IMR-90 (cell line): ENCODE results near the gene UNC93B1. TPM values are rescaled to one million over a fixed set of nuclear protein-coding genes. Genes with fewer than 3 reads are reported as not detected.

ENCODE experiments used
- ATAC-seq: fragments of 200-7000 bp; cut with Tn5 transposase; 2 replicates; pipeline ENCODE4 v1.9.1; 2020; ENCODE audit warnings: low read depth, mild to moderate bottlenecking, moderate library complexity
- BruUV-seq: library from RNA; stranded (reverse); fragments of 400-500 nt; replicated peaks from 2 replicates; lab custom pipeline; 2021; lab: Mats Ljungman, UMichigan
- CTCF ChIA-PET: fragments of 300-600 bp; formaldehyde crosslinking; extraction: SDS; loops from one replicate; lab custom pipeline; 2021; ENCODE audit warnings: antibody characterized with exemption; lab: Yijun Ruan, JAX
- POLR2A ChIA-PET: fragments of 300-600 bp; sonication (Branson Sonifier 250); formaldehyde crosslinking; loops from one replicate; lab custom pipeline; 2022; ENCODE audit warnings: antibody characterized with exemption; ENCODE audit not compliant: unreplicated experiment; lab: Charles Lee
- DNase-seq: peaks from one replicate; pipeline ENCODE4 v3.0.0; 2013
- H2AFZ ChIP-seq: replicated peaks from 2 replicates; pipeline ENCODE3; 2013; ENCODE audit warnings: low read length, mild to moderate bottlenecking; ENCODE audit not compliant: poor library complexity
- H2AK5ac ChIP-seq: 2 replicates; pipeline ENCODE4 v1.6.1; 2013; ENCODE audit warnings: low read depth, low read length, inconsistent platforms
- H2AK9ac ChIP-seq: replicated peaks from 2 replicates; pipeline ENCODE3; 2013; ENCODE audit warnings: mild to moderate bottlenecking, low read depth, low read length, moderate library complexity; ENCODE audit not compliant: poor library complexity
- H2BK120ac ChIP-seq: 2 replicates; pipeline ENCODE4 v1.6.1; 2013; ENCODE audit warnings: low read depth, low read length, inconsistent platforms
- H2BK15ac ChIP-seq: 3 replicates; pipeline ENCODE4 v1.6.1; 2013; ENCODE audit warnings: low read depth, low read length, inconsistent platforms
- H2BK20ac ChIP-seq: 2 replicates; pipeline ENCODE4 v1.6.1; 2013; ENCODE audit warnings: low read depth, mild to moderate bottlenecking, inconsistent platforms, low read length, moderate library complexity
- H2BK5ac ChIP-seq: 2 replicates; pipeline ENCODE4 v1.6.1; 2013; ENCODE audit warnings: mild to moderate bottlenecking, low read depth, low read length, inconsistent platforms; ENCODE audit not compliant: poor library complexity, severe bottlenecking
- H3K14ac ChIP-seq: replicated peaks from 2 replicates; pipeline ENCODE4 v1.6.1; 2013; ENCODE audit warnings: low read depth, low read length, inconsistent platforms
- H3K18ac ChIP-seq: 2 replicates; pipeline ENCODE4 v1.6.1; 2013; ENCODE audit warnings: low read depth, low read length, control low read depth
- H3K23ac ChIP-seq: 2 replicates; pipeline ENCODE4 v1.6.1; 2013; ENCODE audit warnings: low read depth, low read length, inconsistent platforms
- H3K27ac ChIP-seq: 2 replicates; pipeline ENCODE4 v1.5.1; 2013; ENCODE audit warnings: mild to moderate bottlenecking, control low read depth, low read length; ENCODE audit not compliant: insufficient read depth
- H3K27me3 ChIP-seq: 2 replicates; pipeline ENCODE4 v1.6.1; 2013; ENCODE audit warnings: low read length; ENCODE audit not compliant: control insufficient read depth, insufficient read depth
- H3K36me3 ChIP-seq: 2 replicates; pipeline ENCODE4 v1.6.1; 2013; ENCODE audit warnings: low read length, mixed read lengths; ENCODE audit not compliant: control insufficient read depth, insufficient read depth
- H3K4ac ChIP-seq: 2 replicates; pipeline ENCODE4 v1.6.1; 2013; ENCODE audit warnings: low read depth, low read length, inconsistent platforms
- H3K4me1 ChIP-seq: 2 replicates; pipeline ENCODE4 v1.6.1; 2013; ENCODE audit warnings: low read length, mixed read lengths; ENCODE audit not compliant: control insufficient read depth, insufficient read depth
- H3K4me2 ChIP-seq: 2 replicates; pipeline ENCODE4 v1.6.1; 2013; ENCODE audit warnings: low read depth, mild to moderate bottlenecking, control low read depth, low read length, moderate library complexity
- H3K4me3 ChIP-seq: 2 replicates; pipeline ENCODE4 v1.5.1; 2013; ENCODE audit warnings: low read depth, mild to moderate bottlenecking, control low read depth, low read length, moderate library complexity; ENCODE audit not compliant: insufficient read depth
- H3K56ac ChIP-seq: 2 replicates; pipeline ENCODE4 v1.6.1; 2013; ENCODE audit warnings: low read length, inconsistent platforms; ENCODE audit not compliant: insufficient read depth; ENCODE audit errors: extremely low read depth
- H3K79me1 ChIP-seq, 2 experiments: 2 replicates each; pipeline ENCODE4 v1.6.1; 2013; ENCODE audit warnings: low read length in 2 of 2, inconsistent platforms in 1 of 2, low read depth in 1 of 2
- H3K9ac ChIP-seq: 2 replicates; pipeline ENCODE4 v1.6.1; 2013; ENCODE audit warnings: low read depth, low read length, control low read depth
- H3K9me1 ChIP-seq: 2 replicates; pipeline ENCODE4 v1.6.1; 2013; ENCODE audit warnings: low read length, inconsistent platforms; ENCODE audit not compliant: insufficient read depth
- H3K9me3 ChIP-seq: 2 replicates; pipeline ENCODE4 v1.6.1; 2013; ENCODE audit warnings: low read length; ENCODE audit not compliant: control insufficient read depth, insufficient read depth
- H4K20me1 ChIP-seq: 2 replicates; pipeline ENCODE4 v1.6.1; 2013; ENCODE audit warnings: low read length, inconsistent platforms; ENCODE audit not compliant: insufficient read depth
- H4K5ac ChIP-seq: 2 replicates; pipeline ENCODE4 v1.6.1; 2013; ENCODE audit warnings: mild to moderate bottlenecking, low read depth, low read length, control low read depth
- H4K8ac ChIP-seq, 2 experiments: 2 replicates each; pipeline ENCODE4 v1.6.1; 2013; ENCODE audit warnings: low read depth in 2 of 2, low read length in 2 of 2, control low read depth in 1 of 2, inconsistent platforms in 1 of 2
- H4K91ac ChIP-seq: 2 replicates; pipeline ENCODE4 v1.6.1; 2013; ENCODE audit warnings: low read depth, low read length, inconsistent platforms; ENCODE audit not compliant: insufficient read depth
- BHLHE40 ChIP-seq: fragments of 150-350 bp; IDR thresholded peaks from 2 replicates; pipeline ENCODE4 v1.6.1; 2016; ENCODE audit warnings: mild to moderate bottlenecking, low read depth, low read length
- CEBPB ChIP-seq: IDR thresholded peaks from 2 replicates; pipeline ENCODE4 v1.6.1; 2012; ENCODE audit warnings: low read depth, low read length, improper control_type of control experiment
- CHD1 ChIP-seq: IDR thresholded peaks from 2 replicates; pipeline ENCODE4 v1.6.1; 2012; ENCODE audit warnings: low read depth, low read length, improper control_type of control experiment
- CTCF ChIP-seq: conservative IDR thresholded peaks from 2 replicates; pipeline ENCODE4 v1.5.1; 2012; ENCODE audit warnings: mild to moderate bottlenecking, low read depth, low read length, improper control_type of control experiment
- FOS ChIP-seq: fragments of 150-350 bp; IDR thresholded peaks from 2 replicates; pipeline ENCODE4 v1.6.1; 2016; ENCODE audit warnings: low read depth, low read length
- MAFK ChIP-seq: IDR thresholded peaks from 2 replicates; pipeline ENCODE4 v1.6.1; 2012; ENCODE audit warnings: low read depth, low read length, improper control_type of control experiment
- MAZ ChIP-seq: IDR thresholded peaks from 2 replicates; pipeline ENCODE4 v1.6.1; 2012; ENCODE audit warnings: low read depth, mild to moderate bottlenecking, low read length, improper control_type of control experiment, moderate library complexity, borderline replicate concordance
- MXI1 ChIP-seq: IDR thresholded peaks from 2 replicates; pipeline ENCODE4 v1.6.1; 2012; ENCODE audit warnings: low read depth, mild to moderate bottlenecking, low read length, moderate library complexity, borderline replicate concordance
- NFE2L2 ChIP-seq: fragments of 150-350 bp; IDR thresholded peaks from 2 replicates; pipeline ENCODE4 v1.6.1; 2016; ENCODE audit warnings: low read depth, mild to moderate bottlenecking, low read length
- POLR2A ChIP-seq: IDR thresholded peaks from 2 replicates; pipeline ENCODE4 v1.6.1; 2012; ENCODE audit warnings: mild to moderate bottlenecking, low read depth, low read length
- RCOR1 ChIP-seq: IDR thresholded peaks from 2 replicates; pipeline ENCODE4 v1.6.1; 2012; ENCODE audit warnings: mild to moderate bottlenecking, low read length, improper control_type of control experiment; ENCODE audit not compliant: insufficient replicate concordance
- RFX5 ChIP-seq: IDR thresholded peaks from 2 replicates; pipeline ENCODE4 v1.8.0; 2012; ENCODE audit warnings: low read depth, mild to moderate bottlenecking, low read length, moderate library complexity
- SMC3 ChIP-seq: fragments of 150-350 bp; IDR thresholded peaks from 2 replicates; pipeline ENCODE4 v1.6.1; 2016; ENCODE audit warnings: low read depth, mild to moderate bottlenecking, antibody characterized with exemption, low read length, moderate library complexity
- WGBS, 2 experiments: methylation state at CpG; one replicate each; pipeline versions ENCODE4 v1.1.5 to v1.1.7; 2013; ENCODE audit warnings: missing lambda C conversion rate in 2 of 2; ENCODE audit not compliant: insufficient read length in 1 of 2; ENCODE audit errors: extremely low coverage in 2 of 2; 5-methylcytosine and 5-hydroxymethylcytosine counted together
- dilution Hi-C: fragments of 300-500 bp; cut with HindIII; formaldehyde crosslinking; loops from one replicate; pipeline ENCODE4 v1.14.3; 2018; ENCODE audit warnings: low sequenced_read_pairs; ENCODE audit not compliant: unreplicated experiment
- in situ Hi-C: fragments of 300-500 bp; cut with MboI; formaldehyde crosslinking; loops from 3 replicates; pipeline ENCODE4 v1.14.3; 2019; ENCODE audit warnings: low sequenced_read_pairs, inconsistent platforms, mixed read lengths
- intact Hi-C: fragments of 100-400 bp; cut with micrococcal nuclease; formaldehyde crosslinking; loops from 2 replicates; pipeline ENCODE4 v1.10.0; 2022
- polyA plus RNA-seq, 3 experiments: library from polyadenylated mRNA; depleted of rRNA; stranded (reverse); fragments of >200 nt; gene quantifications; 2 replicates each; pipeline ENCODE4 v1.2.3, GENCODE V29; 2012; ENCODE audit warnings: low replicate concordance in 1 of 3
- total RNA-seq: library from RNA; depleted of rRNA; stranded (reverse); fragments of >200 nt; gene quantifications from 2 replicates; pipeline ENCODE4 v1.2.3, GENCODE V29; 2012
- TF ChIP-seq, protein P1 (sequence below): fragments of 150-350 bp; IDR thresholded peaks from 2 replicates; pipeline ENCODE4 v1.6.1; 2016; ENCODE audit warnings: low read depth, mild to moderate bottlenecking, low read length, moderate library complexity, borderline replicate concordance

The UNC93B1 gene
- total and polyA plus RNA-seq, 2 of the 4 experiments (the other 2 are of a cell fraction), result 10.9 to 19.2 TPM

GRCh38 chr11:68022531-68022930, 18.6 kb upstream of the UNC93B1 start:
- Histone ChIP-seq H3K4ac (no peak overlapping the region), H3K27me3 (no peaks in the 10 kb centered on the region), H3K14ac (no peak overlapping the region), H3K36me3 (peaks cover 26% of the 10 kb centered on the region), H4K8ac (no peak overlapping the region), H3K9ac (no peak overlapping the region), H2BK20ac (no peak overlapping the region), H3K79me1 (peaks cover 9 to 17% of the 10 kb centered on the region in 2 experiments; a peak in 2 of 4 replicates), H2BK5ac (no peak overlapping the region), H3K4me3 (no peak overlapping the region), H2AFZ (no peak overlapping the region), H3K4me2 (no peak overlapping the region), H3K27ac (no peak overlapping the region), H4K5ac (no peak overlapping the region), H4K20me1 (no peaks in the 10 kb centered on the region), H3K18ac (no peak overlapping the region), H3K9me1 (peaks cover 6% of the 10 kb centered on the region; the same call in 1 of the 2 replicates), H3K9me3 (no peaks in the 10 kb centered on the region), H3K56ac (no peak overlapping the region), H2AK5ac (no peak overlapping the region), H3K4me1 (peaks cover 9% of the 10 kb centered on the region), H2BK120ac (no peak overlapping the region), H2AK9ac (no peak overlapping the region), H4K91ac (no peak overlapping the region), H2BK15ac (no peak overlapping the region), H3K23ac (no peak overlapping the region)
- no peak for ATAC-seq
- ChIA-PET POLR2A (no interaction called here), CTCF (no interaction called here)
- dilution Hi-C loops, result no loop called here
- no peak for TF ChIP-seq RFX5
- no peak for TF ChIP-seq CHD1
- no peak for TF ChIP-seq CEBPB
- TF ChIP-seq, protein P1, sequence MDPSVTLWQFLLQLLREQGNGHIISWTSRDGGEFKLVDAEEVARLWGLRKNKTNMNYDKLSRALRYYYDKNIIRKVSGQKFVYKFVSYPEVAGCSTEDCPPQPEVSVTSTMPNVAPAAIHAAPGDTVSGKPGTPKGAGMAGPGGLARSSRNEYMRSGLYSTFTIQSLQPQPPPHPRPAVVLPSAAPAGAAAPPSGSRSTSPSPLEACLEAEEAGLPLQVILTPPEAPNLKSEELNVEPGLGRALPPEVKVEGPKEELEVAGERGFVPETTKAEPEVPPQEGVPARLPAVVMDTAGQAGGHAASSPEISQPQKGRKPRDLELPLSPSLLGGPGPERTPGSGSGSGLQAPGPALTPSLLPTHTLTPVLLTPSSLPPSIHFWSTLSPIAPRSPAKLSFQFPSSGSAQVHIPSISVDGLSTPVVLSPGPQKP, result no peak
- TF ChIP-seq MAZ, result no peak
- no peak for TF ChIP-seq MXI1
- no peak for TF ChIP-seq CTCF
- TF ChIP-seq NFE2L2, result no peak
- no peak for TF ChIP-seq SMC3
- TF ChIP-seq POLR2A, result no peak
- TF ChIP-seq FOS, result no peak
- no peak for TF ChIP-seq RCOR1
- no peak for TF ChIP-seq BHLHE40
- no peak for TF ChIP-seq MAFK
- 89% methylated on average over 8 of the region's 13 CpGs; no CpG with 5 or more reads in 1 of the 2 experiments for WGBS, 2 experiments
- in situ Hi-C loops, result no loop called here
- intact Hi-C loops, result no loop called here
- no peak for DNase-seq
- no TSS peak for BruUV-seq
